H9 (cell line): ENCODE data around the gene VWF. TPM values are rescaled to one million over a fixed set of nuclear protein-coding genes. Genes with fewer than 3 reads are reported as not detected.

Source experiments
- DNase-seq: peaks from one replicate; pipeline ENCODE4 v3.0.0-alpha.2; 2017
- H2AFZ ChIP-seq: one replicate; pipeline ENCODE4 v1.6.1; 2013; ENCODE audit warnings: mild to moderate bottlenecking, low read length, control low read depth, moderate library complexity
- H2AK5ac ChIP-seq: 2 replicates; pipeline ENCODE4 v1.6.1; 2013; ENCODE audit warnings: low read length, control low read depth, mixed read lengths; ENCODE audit not compliant: insufficient read length
- H2BK120ac ChIP-seq: one replicate; pipeline ENCODE4 v1.6.1; 2013; ENCODE audit warnings: low read depth, mild to moderate bottlenecking, low read length, control low read depth, inconsistent platforms; ENCODE audit not compliant: poor library complexity, severe bottlenecking
- H2BK12ac ChIP-seq: 2 replicates; pipeline ENCODE4 v1.6.1; 2013; ENCODE audit warnings: low read length, control low read depth, mixed read lengths, low read depth; ENCODE audit not compliant: insufficient read length
- H2BK15ac ChIP-seq: 2 replicates; pipeline ENCODE4 v1.6.1; 2013; ENCODE audit warnings: low read depth, low read length, control low read depth
- H2BK20ac ChIP-seq: one replicate; pipeline ENCODE4 v1.6.1; 2013; ENCODE audit warnings: low read depth, mild to moderate bottlenecking, low read length, control low read depth, inconsistent platforms; ENCODE audit not compliant: poor library complexity, severe bottlenecking
- H2BK5ac ChIP-seq: 2 replicates; pipeline ENCODE4 v1.6.1; 2013; ENCODE audit warnings: low read length, control low read depth, mixed read lengths; ENCODE audit not compliant: insufficient read length
- H3K14ac ChIP-seq: 2 replicates; pipeline ENCODE4 v1.6.1; 2013; ENCODE audit warnings: low read length, control low read depth; ENCODE audit not compliant: insufficient read depth
- H3K18ac ChIP-seq: 2 replicates; pipeline ENCODE4 v1.6.1; 2013; ENCODE audit warnings: low read depth, mild to moderate bottlenecking, mixed read lengths, low read length, control low read depth; ENCODE audit not compliant: insufficient read length
- H3K23ac ChIP-seq: 2 replicates; pipeline ENCODE4 v1.6.1; 2013; ENCODE audit warnings: low read length, control low read depth, mixed read lengths, low read depth; ENCODE audit not compliant: insufficient read length
- H3K23me2 ChIP-seq: 2 replicates; pipeline ENCODE4 v1.6.1; 2013; ENCODE audit warnings: low read depth, mild to moderate bottlenecking, mixed read lengths, low read length, control low read depth; ENCODE audit not compliant: insufficient read length, poor library complexity, severe bottlenecking
- H3K27ac ChIP-seq: 2 replicates; pipeline ENCODE4 v1.5.1; 2013; ENCODE audit warnings: low read length, control low read depth, mixed read lengths, low read depth; ENCODE audit not compliant: insufficient read length
- H3K27me3 ChIP-seq: 2 replicates; pipeline ENCODE4 v1.6.1; 2013; ENCODE audit warnings: low read length, control low read depth, inconsistent platforms; ENCODE audit not compliant: insufficient read depth
- H3K4ac ChIP-seq: 2 replicates; pipeline ENCODE4 v1.6.1; 2013; ENCODE audit warnings: low read depth, mild to moderate bottlenecking, control low read depth, inconsistent platforms, low read length, moderate library complexity
- H3K4me1 ChIP-seq: 2 replicates; pipeline ENCODE4 v1.6.1; 2013; ENCODE audit warnings: low read length, control low read depth, inconsistent platforms; ENCODE audit not compliant: insufficient read depth
- H3K4me2 ChIP-seq: 2 replicates; pipeline ENCODE4 v1.6.1; 2013; ENCODE audit warnings: low read length, control low read depth, mixed read lengths; ENCODE audit not compliant: insufficient read length, insufficient read depth
- H3K56ac ChIP-seq: 2 replicates; pipeline ENCODE4 v1.6.1; 2013; ENCODE audit warnings: low read depth, mild to moderate bottlenecking, mixed read lengths, low read length, control low read depth; ENCODE audit not compliant: insufficient read length
- H3K79me1 ChIP-seq: 2 replicates; pipeline ENCODE4 v1.6.1; 2013; ENCODE audit warnings: low read depth, mild to moderate bottlenecking, moderate library complexity, low read length, control low read depth, inconsistent platforms; ENCODE audit not compliant: insufficient read depth, poor library complexity, severe bottlenecking
- H3K79me2 ChIP-seq: 2 replicates; pipeline ENCODE4 v1.6.1; 2013; ENCODE audit warnings: low read length, control low read depth, inconsistent platforms; ENCODE audit not compliant: insufficient read depth
- H3K9ac ChIP-seq: 2 replicates; pipeline ENCODE4 v1.6.1; 2013; ENCODE audit warnings: low read length, control low read depth, mixed read lengths; ENCODE audit not compliant: insufficient read length; ENCODE audit errors: extremely low read depth
- H3K9me3 ChIP-seq: one replicate; pipeline ENCODE4 v1.6.1; 2013; ENCODE audit warnings: low read depth, low read length, inconsistent platforms; ENCODE audit not compliant: control insufficient read depth
- H3T11ph ChIP-seq: one replicate; pipeline ENCODE4 v1.6.1; 2013; ENCODE audit warnings: mild to moderate bottlenecking, low read length, control low read depth, inconsistent platforms
- H4K20me1 ChIP-seq: one replicate; pipeline ENCODE4 v1.6.1; 2013; ENCODE audit not compliant: control insufficient read depth, insufficient read length, insufficient read depth
- H4K5ac ChIP-seq: 2 replicates; pipeline ENCODE4 v1.6.1; 2013; ENCODE audit warnings: low read depth, mild to moderate bottlenecking, mixed read lengths, low read length, control low read depth; ENCODE audit not compliant: insufficient read length
- H4K8ac ChIP-seq: replicated peaks from 2 replicates; pipeline ENCODE4 v1.6.1; 2013; ENCODE audit warnings: low read length, control low read depth, mixed read lengths, low read depth; ENCODE audit not compliant: insufficient read length
- H4K91ac ChIP-seq: 2 replicates; pipeline ENCODE4 v1.6.1; 2013; ENCODE audit warnings: low read depth, mild to moderate bottlenecking, moderate library complexity, mixed read lengths, low read length, control low read depth; ENCODE audit not compliant: insufficient read length
- H3K27ac Mint-ChIP-seq, 3 experiments: 2 replicates in 2 of 3; 3 replicates in 1 of 3; pipeline ENCODE4 v1.8.0; 2020 to 2021; ENCODE audit warnings: mixed read lengths in 3 of 3, mild to moderate bottlenecking in 1 of 3, moderate library complexity in 1 of 3
- H3K27me3 Mint-ChIP-seq: 2 replicates; pipeline ENCODE4 v1.8.0; 2021; ENCODE audit warnings: low read depth, mild to moderate bottlenecking, moderate library complexity, mixed read lengths
- H3K36me3 Mint-ChIP-seq, 3 experiments: 2 replicates in 2 of 3; 3 replicates in 1 of 3; pipeline ENCODE4 v1.8.0; 2020 to 2021; ENCODE audit warnings: low read depth in 3 of 3, mixed read lengths in 3 of 3; ENCODE audit not compliant: insufficient read depth in 1 of 3
- H3K4me1 Mint-ChIP-seq, 2 experiments: 2 replicates each; pipeline ENCODE4 v1.8.0; 2020; ENCODE audit warnings: mixed read lengths in 2 of 2
- H3K4me3 Mint-ChIP-seq, 2 experiments: 2 replicates in 1 of 2; 3 replicates in 1 of 2; pipeline ENCODE4 v1.8.0; 2020 to 2021; ENCODE audit warnings: mild to moderate bottlenecking in 2 of 2, mixed read lengths in 2 of 2, moderate library complexity in 1 of 2
- H3K9me3 Mint-ChIP-seq, 2 experiments: 2 replicates in 1 of 2; 3 replicates in 1 of 2; pipeline ENCODE4 v1.8.0; 2020; ENCODE audit warnings: mild to moderate bottlenecking in 2 of 2, mixed read lengths in 2 of 2, moderate library complexity in 1 of 2
- WGBS: extraction: QIAGEN DNeasy Blood & Tissue Kit; methylation state at CpG from one replicate; pipeline ENCODE4 v1.1.7; 2013; ENCODE audit warnings: missing lambda C conversion rate, low lambda C conversion rate, mixed read lengths; ENCODE audit not compliant: insufficient read length; ENCODE audit errors: extremely low coverage; 5-methylcytosine and 5-hydroxymethylcytosine counted together
- total RNA-seq: library from RNA; stranded (reverse); gene quantifications from 2 replicates; pipeline ENCODE4 v1.2.1, GENCODE V29; 2021
- TF ChIP-seq, protein P1 (sequence below): fragments of 200-600 bp; sonication (generic); conservative IDR thresholded peaks from 3 replicates; pipeline ENCODE4 v1.8.0; 2021; ENCODE audit warnings: antibody characterized with exemption, mild to moderate bottlenecking

Gene VWF
- total RNA-seq, 1 experiment from 2014 or later, result 0.17 TPM

- Histone ChIP-seq H2BK5ac (no peak overlapping the region), H4K5ac (no peak overlapping the region), H3K56ac (no peak overlapping the region), H3K23me2 (no peaks in the 10 kb centered on the region), H3K4me1 (no peaks in the 10 kb centered on the region), H3K27me3 (no peaks in the 10 kb centered on the region), H4K91ac (no peak overlapping the region), H2BK12ac (no peak overlapping the region), H2BK15ac (no peak overlapping the region), H3K79me2 (no peaks in the 10 kb centered on the region), H2BK120ac (no peak overlapping the region), H4K8ac (no peak overlapping the region), H2AK5ac (no peak overlapping the region), H3K27ac (no peak overlapping the region), H3K23ac (no peak overlapping the region), H3K9me3 (no peaks in the 10 kb centered on the region), H3K9ac (no peak overlapping the region), H3K4me2 (no peak overlapping the region), H3T11ph (no peak overlapping the region), H4K20me1 (no peaks in the 10 kb centered on the region), H3K79me1 (no peaks in the 10 kb centered on the region), H3K14ac (no peak overlapping the region), H2AFZ (no peak overlapping the region), H3K4ac (no peak overlapping the region), H3K18ac (no peak overlapping the region), H2BK20ac (no peak overlapping the region)
- H3K9me3 Mint-ChIP-seq, result no peaks in the 10 kb centered on the region; a peak in 1 of 5 replicates
- H3K4me1 Mint-ChIP-seq, result peaks cover 13 to 16% of the 10 kb centered on the region in 2 experiments
- no peak for DNase-seq
- peaks cover 0 to 3% (median 0%) of the 10 kb centered on the region in 3 experiments; a peak in 2 of 7 replicates for H3K36me3 Mint-ChIP-seq
- no CpG with 5 or more reads among the region's 7 CpGs for WGBS
- TF ChIP-seq, protein P1, sequence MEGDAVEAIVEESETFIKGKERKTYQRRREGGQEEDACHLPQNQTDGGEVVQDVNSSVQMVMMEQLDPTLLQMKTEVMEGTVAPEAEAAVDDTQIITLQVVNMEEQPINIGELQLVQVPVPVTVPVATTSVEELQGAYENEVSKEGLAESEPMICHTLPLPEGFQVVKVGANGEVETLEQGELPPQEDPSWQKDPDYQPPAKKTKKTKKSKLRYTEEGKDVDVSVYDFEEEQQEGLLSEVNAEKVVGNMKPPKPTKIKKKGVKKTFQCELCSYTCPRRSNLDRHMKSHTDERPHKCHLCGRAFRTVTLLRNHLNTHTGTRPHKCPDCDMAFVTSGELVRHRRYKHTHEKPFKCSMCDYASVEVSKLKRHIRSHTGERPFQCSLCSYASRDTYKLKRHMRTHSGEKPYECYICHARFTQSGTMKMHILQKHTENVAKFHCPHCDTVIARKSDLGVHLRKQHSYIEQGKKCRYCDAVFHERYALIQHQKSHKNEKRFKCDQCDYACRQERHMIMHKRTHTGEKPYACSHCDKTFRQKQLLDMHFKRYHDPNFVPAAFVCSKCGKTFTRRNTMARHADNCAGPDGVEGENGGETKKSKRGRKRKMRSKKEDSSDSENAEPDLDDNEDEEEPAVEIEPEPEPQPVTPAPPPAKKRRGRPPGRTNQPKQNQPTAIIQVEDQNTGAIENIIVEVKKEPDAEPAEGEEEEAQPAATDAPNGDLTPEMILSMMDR, result no peak
- no peak overlapping the region for H3K27ac Mint-ChIP-seq
- peaks cover 4% of the 10 kb centered on the region for H3K27me3 Mint-ChIP-seq
- H3K4me3 Mint-ChIP-seq, result no peak overlapping the region
These were observed 200.1 kb downstream of the VWF start for GRCh38 chr12:5924342-5924741.
